Left kidney (tissue), 2 donors: ENCODE results near the gene SF3B3. TPM values are rescaled to one million over a fixed set of nuclear protein-coding genes. Genes with fewer than 3 reads are reported as not detected.
"Not testable (repeated sequence)": the region's sequence is repeated elsewhere in the genome, so short reads cannot be mapped to it uniquely, and the experiment has no call there.

Source experiments
- DNase-seq: peaks from one replicate; pipeline ENCODE4 v3.0.0-alpha.2; 2013
- polyA plus RNA-seq: library from polyadenylated mRNA; unstranded; fragments of 120-200 nt; gene quantifications from one replicate; pipeline ENCODE4 v1.2.1, GENCODE V29; 2013; ENCODE audit not compliant: insufficient read length

SF3B3 gene
- polyA plus RNA-seq, 1 donor = 416 TPM

DNA sequence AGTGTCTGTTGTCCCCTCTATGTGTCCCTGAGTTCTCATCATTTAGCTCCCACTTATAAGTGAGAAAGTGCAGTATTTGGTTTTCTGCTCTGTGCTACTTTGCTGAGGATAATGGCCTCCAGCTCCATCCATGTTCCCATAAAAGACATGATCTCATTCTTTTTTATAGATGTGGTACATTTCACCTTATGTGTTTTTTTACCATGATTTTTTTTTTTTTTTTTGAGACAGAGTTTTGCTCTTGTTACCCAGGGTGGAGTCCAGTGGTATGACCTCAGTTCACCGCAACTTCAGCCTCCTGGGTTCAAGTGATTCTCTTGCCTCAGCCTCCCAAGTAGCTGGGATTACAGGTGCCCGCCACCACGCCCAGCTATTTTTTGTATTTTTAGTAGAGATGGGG, 65.8 kb downstream of the SF3B3 start:
- not testable (repeated sequence) for DNase-seq

DNA sequence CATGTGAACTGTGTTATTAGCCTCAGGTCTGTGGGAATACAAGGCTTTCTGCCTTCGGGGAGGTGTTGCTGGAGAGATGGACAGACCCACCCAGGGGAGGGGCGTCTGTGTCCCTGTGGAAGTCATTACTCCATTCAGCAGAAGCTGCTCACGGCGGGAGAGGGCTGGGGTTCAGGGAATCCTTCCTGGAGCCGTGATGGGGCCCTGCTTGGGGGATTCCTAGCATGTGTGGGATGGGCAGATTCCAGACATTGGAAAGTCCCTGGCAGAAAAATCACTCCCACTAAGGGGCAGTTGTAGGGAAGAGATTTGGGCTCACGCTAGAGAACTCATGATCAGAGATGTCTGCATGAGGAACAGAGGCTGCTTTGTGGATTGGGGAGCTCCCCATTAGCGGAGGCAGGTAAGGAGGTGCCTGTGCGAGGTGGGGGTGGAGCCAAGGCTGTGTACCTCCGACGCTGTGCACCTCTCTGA, 66.4 kb downstream of the SF3B3 start:
- no peak for DNase-seq

DNA sequence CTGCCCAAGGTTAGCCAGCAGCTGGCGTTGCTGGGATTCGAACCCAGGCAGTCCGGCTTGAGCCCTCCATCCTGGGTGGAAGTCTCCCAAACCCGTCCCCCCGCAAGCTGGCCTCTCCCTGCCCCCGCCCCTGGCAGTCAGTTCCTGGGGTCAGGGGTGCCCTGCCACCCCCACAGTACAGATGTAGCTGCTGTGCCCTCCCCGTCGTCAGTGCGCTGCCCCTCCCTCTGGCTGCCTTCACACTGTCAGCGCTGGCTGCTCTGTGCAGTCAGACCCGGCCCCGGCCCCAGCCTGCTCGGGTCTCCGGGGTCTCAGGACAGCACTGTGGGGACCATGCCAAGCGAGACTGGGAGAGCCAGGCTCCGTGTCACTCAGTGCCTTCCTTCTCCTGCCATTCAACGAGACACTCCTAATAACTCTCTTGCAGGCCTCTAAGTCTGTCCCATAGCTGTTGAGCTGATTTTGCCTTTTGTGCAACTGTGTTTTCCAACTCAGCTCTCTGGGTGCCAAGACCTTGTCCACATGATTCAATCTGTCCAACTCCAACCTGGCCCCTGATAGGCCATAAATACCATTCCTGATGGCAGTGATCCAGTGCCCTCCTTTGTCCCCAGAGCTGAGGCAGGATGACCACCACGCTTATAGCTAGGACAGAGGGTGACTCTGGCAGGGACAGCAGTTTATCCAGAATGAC, 67.3 kb downstream of the SF3B3 start:
- no peak for DNase-seq

DNA sequence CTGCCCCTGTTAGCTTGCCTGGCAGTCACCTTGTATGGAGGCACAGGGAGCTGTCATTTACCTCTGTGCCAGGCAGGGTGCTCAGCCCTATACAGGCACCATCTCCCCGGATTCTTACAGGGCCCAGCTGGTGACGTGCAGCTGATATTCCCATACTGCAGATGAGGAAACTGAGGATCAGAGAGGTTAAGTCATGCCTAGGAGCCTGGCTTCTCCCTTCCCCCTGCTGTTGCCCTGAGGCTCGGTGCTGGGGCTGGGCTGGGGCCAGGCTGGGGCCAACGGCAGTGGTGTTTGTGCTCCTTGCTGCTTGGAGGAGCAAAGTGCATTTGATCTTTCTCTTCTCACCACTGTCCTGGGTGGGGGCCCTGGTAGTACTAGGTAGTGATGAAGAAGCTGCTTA, 68.0 kb downstream of the SF3B3 start:
- no peak for DNase-seq

DNA sequence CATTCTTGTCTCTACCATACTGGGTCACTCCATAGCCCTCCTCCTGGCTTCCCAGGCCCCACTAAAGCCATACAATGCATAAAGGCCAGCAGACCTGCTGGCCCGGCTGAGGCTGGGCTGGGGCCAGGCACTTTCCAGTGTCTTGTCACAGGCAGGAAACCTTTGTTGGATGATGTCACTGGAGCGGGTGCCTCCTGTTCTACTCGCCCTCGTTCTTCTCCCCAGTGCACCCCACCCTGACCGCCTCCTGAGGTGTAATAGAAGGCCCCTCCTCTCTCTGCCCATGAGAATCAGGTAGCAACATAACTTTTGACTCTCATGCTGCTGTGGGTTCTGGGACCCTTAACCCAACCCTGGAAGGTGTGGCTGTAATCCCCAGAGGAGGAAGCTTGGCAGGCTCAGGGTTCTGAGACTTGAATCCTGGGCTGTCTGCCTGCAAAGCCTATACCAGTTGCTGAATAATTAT, 68.5 kb downstream of the SF3B3 start:
- DNase-seq = no peak

DNA sequence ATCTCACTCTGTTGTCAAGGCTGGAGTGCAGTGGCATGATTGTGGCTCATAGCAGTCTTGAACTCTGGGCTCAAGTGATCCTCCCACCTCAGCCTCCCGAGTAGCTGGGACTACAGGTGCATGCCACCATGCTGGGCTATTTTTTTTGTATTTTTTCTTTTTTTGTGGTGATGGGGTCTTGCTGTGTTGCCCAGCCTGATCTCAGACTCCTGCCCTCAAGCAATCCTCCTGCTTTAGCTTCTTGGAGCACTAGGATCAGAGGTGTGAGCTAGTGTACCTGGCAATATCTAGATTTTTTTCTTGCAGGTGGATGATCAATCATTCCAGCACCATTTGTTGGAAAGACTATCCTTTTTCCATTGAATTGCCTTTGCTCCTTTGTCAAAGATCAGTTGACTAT, 69.9 kb downstream of the SF3B3 start:
- DNase-seq = no peak

DNA sequence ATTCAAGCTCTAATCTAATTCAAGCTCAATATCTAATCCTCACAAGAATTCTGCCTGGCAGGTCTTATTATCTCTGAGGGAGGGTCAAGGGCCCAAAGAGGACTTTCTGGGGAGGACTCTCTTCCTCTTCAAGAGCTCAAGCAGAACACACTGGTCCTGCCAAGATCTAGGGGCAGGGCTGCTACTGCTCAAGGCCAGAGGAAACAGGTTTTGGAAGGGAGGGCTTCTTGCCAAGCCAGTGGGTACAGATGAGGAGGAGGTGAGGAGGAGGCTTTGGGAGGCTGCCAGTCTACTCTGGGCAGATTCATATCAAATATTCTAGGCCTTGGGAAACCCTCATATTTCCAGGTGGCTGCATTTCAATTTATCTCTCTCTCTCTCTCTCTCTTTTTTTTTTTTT, 71.0 kb downstream of the SF3B3 start:
- DNase-seq = no peak

DNA sequence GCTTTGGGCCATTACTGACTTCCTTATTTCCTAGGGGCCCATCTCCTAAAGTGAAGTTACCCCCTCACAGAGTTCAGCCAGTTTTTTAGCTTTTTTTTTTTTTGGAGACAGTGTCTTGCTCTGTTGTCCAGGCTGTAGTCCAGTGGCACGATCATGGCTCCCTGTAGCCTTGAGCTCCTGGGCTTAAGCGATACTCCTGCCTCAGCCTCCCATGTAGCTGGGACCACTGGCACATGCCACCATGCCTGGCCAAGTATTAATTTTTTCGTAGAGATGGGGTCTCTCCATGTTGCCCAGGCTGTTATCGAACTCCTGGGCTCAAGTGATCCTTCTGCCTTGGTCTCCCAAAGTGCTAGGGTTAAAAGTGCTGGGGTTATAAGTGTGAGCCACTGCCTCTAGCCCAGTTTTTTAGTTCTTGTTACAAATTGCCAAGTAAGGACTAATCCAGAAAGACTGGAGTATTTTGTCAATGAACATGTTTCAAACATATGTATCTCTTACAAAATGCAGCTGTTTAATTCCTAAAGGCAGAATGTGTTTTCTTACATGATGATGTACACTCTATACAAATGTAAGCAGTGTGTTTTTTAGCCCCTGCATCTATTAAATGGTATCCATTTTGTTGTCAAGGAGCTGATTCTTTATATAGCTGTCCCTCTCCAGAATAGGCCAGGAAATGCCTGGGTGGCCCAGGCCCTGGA, 73.7 kb downstream of the SF3B3 start:
- DNase-seq = no peak

DNA sequence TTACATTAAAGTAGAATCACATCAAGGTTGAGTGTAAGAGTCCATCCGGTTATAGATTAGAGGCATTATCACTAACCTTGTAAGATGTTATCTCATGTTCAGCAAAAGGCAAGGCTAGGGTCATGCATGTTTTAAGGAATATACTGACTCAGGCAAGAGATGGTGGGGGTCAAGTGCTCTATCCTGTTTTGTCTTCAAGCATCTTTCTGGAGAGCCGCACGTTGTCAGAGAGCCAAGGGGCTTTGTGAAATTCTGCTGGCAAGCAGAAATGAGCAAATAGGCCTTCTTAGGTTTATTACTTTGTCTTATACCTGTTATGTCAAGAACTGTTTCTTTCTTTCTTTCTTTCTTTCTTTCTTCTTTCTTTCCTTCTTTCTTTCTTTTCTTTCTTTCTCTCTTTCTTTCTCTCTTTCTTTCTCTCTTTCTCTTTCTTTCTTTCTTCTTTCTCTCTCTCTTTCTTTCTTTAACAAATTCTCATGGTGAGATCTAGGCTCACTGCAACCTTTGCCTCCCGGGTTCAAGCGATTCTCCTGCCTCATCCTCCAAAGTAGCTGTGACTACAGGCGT, 75.4 kb downstream of the SF3B3 start:
- no peak for DNase-seq

DNA sequence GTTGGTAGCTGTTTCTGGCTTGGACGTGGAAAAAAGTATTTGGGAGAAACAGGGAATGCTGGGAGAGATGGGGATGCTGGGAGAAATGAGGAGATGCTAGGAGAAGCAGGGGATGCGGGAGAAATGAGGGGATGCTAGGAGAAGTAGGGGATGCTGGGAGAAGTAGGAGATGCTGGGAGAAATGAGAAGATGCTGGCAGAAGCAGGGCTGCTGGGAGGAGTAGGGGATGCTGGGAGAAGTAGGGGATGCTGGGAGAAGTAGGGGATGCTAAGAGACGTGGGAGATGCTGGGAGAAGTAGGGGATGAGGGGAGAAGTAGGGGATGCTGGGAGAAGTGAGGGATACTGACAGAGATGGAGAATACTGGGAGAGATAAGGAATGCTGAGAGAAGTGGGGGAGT, 77.1 kb downstream of the SF3B3 start:
- no peak for DNase-seq

DNA sequence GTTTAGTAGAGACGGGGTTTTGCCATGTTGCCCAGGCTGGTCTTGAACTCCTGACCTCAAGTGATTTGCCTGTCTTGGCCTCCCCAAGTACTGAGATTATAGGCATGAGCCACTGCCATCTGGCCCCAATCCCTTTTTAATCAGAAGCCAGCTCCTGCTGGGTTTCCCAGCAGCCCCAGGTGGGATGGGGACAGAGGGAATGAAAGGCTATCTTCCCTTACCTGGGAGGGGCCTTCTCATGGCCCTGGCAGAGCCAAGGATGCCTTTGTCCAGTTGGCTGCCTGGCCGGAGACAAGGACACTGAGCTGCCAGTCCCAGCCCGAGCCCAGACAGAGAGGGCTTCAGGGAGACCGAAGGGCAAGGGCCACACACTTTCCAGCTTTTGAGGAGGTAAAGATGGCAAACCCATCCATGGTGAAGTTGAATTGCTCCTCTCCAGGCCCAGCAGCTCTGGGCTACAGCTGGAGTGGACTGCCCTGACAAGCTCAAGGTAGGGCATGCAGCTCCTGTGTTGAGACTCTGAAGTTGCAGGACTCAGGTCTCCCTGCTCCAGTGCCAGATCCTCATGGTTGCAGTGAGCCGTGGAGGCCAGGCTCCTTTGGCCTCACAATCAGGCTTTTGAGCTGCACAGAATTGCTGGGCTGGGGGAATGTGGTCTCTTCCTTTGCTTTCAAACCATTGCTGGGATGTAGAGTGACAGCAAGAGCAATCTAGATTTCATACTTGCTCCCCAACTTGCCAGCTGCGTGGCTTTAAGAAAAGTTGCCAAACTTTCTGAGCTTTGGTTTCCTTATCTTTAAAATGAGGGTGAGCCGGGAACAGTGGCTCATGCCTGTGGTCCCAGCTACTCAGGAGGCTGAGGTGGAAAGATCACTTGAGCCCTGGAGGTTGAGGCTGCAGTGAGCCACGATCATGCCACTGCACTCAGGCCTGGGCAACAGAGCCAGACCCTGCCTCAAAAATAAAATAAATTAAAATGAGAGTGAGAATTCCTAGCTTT, 78.3 kb downstream of the SF3B3 start:
- no peak for DNase-seq

DNA sequence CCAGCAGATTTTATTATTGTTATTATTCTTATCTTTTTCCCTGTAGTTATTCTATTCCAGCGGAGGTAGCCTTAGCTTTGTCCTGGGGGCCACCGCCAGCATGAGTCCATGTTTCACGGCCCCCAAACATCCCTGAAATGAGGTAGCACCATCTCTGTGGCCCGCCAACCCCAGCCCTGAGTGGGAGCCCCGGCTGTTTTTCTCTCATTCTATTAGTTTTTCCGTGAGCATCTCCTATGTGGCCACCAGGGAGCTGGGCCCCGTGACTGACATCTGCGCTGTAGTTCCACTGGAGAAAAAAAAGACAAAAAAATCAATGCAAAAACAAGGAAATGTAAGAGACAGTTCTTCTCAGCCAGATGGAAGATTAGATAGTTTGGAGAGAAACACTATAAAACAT, 79.2 kb downstream of the SF3B3 start:
- no peak for DNase-seq

DNA sequence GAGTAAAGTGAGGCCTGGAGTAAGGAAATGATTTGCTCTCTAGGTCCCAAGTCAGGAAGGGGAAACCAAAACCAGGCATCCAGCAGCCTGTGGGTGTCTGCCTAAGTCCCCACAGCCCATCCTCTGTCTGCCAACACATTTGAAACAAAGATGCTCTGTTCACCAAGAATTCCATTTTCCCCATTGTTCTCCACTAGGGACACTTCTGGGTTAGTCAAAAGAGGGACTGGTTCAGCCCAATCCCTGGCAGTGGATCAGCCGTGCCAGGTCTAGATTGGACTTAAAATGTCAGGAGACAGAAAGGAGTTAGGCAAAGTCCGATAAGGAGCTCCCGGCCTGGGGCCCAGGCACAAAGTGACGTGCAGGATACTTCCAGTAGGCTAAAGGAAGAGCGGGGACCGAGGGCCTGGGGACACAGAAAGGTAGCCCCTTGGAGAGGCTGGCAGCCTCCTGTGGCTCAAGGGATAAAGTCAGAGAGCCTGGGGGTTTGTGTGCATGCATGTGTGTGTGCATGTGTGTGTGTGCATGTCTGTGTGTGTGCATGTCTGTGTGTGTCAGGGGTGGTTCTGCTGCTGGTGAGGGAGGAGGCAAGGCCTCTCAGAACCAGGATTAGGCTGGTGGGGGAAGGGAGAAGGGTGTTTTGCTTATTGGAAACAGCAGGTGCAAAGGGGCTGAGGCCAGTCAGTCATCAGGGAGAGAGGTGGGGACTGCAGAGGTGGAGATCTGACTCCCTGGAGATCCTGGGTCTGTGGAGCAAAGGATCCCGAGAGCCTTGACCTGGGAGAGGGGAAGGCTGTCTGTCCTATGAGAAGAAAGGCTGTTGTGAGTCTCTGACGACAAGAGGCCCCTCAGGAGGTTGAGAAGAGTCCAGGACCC, 81.0 kb downstream of the SF3B3 start:
- DNase-seq = no peak

DNA sequence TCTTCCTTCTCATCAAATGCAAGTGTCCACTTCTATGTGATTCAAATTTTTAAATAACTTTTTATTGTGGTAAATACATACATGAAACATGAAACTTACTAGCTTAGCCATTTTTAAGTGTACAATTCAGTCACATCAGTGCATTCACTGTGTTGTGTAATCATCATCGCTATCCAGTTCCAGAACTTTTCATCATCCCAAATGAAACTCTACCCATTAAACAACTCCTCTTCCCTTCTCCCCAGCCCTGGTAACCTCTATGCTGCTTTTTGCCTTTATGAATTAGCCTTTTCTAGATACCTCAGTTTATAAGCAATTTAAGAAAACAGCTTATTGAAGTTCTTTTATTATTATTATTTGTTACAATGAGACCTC, 81.7 kb downstream of the SF3B3 start:
- DNase-seq = no peak

DNA sequence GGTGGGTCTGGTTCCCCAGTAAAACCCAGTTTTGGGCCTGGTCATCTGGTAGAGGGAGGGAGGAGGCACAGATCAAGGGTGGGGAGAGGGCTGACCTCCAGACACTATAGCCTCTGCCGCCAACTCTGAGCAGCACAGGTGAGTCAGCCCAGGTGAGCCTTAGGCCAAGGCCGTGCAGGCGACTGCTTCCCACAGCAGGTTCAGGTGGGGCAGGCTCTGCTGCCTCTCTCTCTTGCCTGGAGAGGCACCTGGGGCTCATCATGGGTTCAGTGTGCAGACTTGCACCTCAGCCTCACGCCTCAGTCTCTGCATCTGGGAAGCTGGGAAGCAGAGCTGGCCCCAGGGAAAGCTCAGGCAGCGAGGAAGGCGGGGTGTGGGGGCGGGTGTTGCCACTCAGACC, 84.9 kb downstream of the SF3B3 start:
- no peak for DNase-seq

DNA sequence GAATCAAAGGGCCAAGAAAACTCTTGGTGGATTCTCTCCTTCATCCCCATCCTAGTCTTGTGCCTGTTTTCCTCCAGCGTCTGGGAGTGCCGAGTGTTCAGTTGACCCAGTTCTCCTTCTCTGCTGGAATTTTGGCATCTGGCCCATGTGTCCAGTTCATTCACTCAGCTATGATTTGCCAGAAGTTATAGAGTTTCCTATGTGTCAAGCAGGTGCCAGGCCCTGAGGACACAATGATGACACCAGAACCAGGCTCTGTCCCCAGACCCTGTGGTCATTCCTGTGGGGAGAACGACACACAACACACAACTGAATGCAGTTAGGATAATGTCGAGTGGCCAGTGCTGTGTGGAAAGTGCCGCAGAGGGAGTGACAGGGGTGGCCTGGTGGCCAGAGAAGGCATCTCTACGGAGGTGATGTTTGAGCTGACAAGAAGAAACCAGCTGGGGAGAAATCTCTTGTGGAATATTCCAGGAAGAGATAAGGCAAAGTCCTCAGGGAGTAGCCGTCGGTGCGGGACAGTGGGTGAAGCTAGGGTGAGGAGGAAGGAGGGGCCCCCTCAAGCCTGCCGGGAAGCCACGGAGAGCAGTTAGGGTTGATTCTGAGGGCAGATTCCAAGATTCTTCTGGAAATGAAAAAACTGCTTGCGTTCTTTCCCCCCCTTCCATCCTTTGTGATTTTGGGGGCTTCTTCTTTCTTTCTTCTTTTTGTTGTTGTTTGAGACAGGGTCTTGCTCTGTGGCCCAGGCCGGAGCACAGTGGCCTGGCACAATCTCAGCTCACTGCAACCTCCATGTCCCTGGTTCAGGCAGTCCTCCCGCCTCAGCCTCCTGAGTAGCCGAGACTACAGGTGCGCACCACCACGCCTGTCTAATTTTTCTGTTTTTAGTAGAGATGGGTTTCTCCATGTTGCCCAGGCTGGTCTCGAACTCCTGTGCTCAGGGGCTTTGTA, 86.9 kb downstream of the SF3B3 start:
- no peak for DNase-seq

DNA sequence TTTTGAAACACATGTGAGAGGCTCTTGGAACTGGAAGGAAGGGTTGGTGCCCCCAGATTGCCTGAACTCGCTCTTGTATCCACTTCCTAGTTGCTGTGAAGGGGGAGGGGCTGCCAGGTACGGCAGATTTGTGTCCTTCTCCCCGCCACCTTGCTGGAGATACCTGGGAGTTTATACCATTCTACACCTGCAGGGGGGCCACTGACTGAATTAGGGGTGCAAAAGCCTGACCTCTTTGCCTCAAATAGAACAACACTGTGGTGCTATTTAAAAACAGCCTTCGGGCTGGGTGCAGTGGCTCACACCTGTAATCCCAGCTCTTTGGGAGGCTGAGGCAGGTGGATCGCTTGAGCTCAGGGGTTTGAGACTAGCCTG, 87.6 kb downstream of the SF3B3 start:
- DNase-seq = no peak

DNA sequence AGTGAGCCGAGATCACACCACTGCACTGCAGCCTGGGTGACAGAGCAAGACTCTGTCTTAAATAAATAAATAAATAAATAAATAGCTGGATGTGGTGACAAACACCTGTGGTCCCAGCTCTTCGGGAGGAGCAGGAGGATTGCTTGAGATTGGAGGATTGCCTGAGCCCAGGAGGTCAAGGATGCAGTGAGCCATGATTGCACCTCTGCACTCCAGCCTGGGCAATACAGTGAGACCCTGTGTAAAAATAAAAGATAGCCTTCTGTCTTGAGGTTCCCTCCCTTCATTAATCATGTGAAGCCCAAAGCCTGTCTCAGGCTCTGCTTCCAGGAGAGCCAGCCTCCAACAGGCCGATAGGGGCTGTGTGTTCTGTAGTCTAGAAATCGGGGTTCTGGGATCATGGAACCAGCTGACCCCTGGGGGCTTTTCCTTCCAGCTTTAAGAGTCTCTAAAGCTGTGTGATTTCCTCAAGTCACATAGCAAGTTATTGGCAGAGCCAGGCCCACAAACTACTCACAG, 88.2 kb downstream of the SF3B3 start:
- no peak for DNase-seq

DNA sequence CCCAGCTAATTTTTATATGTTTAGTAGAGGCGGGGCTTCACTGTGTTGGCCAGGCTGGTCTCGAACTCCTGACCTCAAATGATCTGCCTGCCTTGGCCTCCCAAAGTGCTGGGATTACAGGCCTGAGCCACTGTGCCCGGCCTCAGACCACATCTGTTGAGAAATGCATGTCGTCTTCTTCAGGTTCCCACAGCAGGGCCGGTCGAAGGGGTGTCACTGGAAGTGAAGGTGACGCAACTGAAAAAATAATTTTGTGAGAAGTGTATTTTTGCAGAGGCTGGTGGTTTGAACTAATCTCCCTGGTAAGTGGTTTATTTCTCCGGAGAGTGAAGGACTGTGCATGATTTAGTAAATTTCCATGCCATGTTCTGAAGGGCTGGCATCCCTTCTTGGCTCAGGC, 89.3 kb downstream of the SF3B3 start:
- no peak for DNase-seq
